DMS53 treated with DMSO at 0.1 percent for 48 hours (cell line): ENCODE results near the gene CEP41.
"Not testable (repeated sequence)": the region's sequence is repeated elsewhere in the genome, so short reads cannot be mapped to it uniquely, and the experiment has no call there.

Experiments
- DNase-seq: peaks from one replicate; lab custom pipeline; 2025; ENCODE audit not compliant: unreplicated experiment; lab: John Stamatoyannopoulos, UW

The CEP41 gene

DNA sequence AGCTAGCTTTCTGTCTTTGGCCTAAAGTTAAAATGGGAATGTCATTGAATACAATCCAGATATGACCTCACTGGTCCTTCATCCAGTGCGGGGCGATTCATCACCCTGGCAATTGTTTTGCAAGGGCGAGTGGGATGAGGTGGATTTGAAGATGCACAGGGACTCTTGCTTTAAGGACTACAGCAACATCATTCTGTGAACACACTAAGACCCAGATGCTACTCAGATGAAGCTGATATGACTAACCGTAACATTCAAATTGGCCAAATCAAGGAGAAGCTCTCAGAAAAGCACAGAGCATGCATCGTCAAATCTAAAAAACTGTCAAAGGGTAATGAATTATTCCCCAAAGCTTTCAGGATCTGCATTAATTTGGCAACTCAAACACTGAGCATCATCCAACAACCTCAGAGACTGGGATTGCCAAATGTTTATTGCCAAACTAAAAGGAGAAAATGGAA, 47.7 kb downstream of the CEP41 start:
- no peak for DNase-seq

DNA sequence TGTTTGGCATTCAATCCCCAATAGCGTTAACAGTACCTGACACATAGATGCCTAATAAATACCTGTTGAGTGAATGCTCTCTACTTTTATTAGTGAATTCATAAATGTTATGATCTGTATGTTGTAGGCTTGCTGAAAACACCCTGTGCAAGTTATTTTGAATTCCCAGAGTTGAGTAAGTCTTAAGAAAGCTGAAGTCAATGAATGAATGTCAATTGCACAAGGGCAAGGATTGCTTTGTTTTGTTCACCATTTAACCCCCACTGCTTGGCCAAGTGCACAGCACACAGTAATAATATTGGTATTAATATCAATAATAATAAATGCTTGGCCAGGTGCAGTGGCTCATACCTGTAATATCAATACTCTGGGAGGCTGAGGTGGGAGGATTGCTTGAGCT, 50.3 kb downstream of the CEP41 start:
- no peak for DNase-seq

DNA sequence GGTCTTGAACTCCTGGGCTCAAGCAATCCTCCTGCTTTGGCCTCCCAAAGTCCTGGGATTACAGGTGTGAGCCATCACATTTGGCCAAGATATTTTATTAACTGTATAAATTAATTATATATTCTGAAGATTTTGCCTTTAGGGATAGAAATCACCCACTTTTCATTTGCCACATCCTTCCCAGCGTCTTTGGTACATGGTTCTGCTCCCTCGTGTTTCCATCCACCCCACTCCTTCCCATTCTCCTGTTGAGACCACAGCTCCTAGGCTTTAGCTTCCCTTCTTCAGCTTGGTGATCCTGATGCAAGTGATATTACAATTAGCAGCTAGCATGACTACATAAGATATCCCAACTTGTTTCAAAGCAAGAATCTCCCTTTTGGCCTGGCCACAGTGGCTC, 52.1 kb downstream of the CEP41 start:
- DNase-seq = no peak

DNA sequence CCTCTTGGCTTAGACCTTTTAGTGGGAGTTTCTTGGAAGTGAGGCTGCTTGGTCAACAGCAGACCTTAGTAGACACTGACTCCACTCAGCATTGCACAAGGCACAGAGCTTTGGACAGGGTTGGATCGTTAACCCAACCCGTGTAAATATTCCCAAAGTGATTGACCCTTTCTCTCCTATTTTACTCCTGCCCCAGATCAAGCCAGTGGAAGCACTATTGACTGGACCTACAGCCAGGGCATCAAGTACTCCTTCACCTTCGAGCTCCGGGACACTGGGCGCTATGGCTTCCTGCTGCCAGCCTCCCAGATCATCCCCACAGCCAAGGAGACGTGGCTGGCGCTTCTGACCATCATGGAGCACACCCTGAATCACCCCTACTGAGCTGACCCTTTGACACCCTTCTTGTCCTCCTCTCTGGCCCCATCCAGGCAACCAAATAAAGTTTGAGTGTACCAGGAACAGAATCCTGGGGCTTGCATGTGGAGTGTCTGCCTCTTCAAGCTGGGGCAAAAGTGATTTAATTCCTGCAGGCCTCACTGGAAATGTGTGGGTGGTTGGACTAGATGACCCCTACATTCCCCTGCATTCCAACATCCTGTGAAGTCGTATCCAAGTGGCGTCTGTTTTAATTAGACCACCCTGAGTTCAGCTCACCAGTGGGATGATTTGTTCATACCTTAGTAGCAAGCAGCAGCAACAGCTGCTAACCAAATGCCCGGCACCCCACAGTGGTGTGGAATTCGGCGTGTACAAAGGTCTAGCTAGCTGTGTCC, 53.0 kb downstream of the CEP41 start:
- no peak for DNase-seq

DNA sequence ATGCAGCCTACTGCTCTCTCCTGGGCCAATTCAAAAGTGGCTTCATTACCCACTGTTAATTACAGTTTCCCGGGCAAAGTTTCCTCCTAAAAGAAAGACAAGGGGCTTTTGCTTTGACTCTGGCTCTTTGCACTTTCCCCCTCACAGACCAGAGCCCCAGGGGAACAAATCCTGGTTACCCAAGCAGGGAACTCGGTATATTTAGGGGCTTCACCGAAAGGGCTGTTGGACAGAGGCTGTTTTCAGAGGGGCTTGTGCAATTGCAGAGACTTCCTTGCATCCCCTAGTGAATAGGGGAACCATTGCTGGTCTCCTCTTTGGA, 53.5 kb downstream of the CEP41 start:
- DNase-seq = no peak

DNA sequence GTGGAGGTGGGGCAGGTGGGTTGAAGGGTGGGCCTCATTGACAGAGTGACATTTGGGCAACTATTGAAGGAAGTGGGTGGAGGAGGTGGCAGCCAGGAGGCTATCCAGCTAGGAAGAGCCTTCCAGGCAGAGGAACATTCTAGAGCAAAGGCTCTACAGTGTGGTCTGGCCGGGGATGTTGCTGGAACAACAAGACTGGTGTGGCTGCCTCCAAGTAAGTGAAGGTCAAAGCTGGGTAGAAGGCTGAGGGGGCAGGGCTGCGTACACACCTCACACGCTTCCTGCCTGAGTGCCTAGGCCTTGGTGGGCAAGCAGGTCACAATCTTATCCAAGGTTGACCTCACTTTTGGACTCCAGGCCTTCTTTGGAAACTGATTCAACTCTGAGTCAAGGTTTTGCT, 53.9 kb downstream of the CEP41 start:
- no peak for DNase-seq

DNA sequence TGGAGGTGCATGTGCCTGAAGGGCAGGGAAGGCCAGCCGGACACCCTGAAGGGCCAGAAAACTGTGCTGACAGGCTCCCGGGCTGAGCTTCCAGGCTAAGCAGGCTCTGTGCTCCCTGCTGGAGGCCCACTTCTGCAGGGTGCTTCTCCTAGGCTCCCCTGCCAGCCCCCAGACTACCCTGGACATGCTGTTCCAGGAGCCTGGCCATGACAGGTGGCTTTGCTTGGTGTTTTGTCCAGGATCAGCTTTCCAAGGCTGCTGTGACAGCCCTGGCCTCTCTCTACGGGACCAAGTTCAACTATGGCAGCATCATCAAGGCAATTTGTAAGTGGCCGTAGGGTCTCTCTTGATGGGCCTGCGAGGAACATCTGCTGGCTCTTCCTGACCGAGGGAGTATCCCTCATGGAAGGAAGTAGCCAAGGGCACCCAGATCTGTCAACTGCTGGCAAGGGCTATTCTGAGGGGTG, 55.2 kb downstream of the CEP41 start:
- no peak for DNase-seq

DNA sequence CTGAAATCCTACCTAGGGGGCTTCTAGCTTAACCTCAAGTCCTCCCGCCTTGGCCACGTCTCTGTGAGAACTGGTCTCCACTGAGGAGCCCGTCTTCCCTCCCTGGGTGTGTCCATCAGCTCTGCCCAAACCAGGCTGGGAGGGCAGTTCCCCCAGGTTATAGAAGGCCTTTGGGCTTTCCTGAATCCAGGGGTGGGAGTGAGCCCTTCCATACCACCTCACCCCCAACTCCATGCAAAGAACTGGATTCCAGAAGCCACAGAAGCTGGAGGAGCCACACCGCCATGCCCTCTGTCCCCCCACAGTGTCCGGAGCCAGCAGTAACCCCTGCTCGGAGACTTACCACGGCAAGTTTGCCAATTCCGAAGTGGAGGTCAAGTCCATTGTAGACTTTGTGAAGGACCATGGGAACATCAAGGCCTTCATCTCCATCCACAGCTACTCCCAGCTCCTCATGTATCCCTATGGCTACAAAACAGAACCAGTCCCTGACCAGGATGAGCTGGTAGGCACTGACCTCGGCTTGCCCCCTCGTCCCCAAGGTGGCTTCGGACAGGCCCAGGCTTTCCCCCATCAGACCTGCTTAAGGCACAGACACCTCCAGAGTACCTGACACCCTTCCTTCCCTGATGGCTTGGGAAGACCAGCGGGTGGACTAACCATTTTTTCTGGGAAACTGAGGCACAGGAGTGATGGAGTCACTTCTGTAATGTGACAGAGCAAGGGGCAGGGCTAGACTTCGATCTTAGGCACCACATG, 55.8 kb downstream of the CEP41 start:
- no peak for DNase-seq

DNA sequence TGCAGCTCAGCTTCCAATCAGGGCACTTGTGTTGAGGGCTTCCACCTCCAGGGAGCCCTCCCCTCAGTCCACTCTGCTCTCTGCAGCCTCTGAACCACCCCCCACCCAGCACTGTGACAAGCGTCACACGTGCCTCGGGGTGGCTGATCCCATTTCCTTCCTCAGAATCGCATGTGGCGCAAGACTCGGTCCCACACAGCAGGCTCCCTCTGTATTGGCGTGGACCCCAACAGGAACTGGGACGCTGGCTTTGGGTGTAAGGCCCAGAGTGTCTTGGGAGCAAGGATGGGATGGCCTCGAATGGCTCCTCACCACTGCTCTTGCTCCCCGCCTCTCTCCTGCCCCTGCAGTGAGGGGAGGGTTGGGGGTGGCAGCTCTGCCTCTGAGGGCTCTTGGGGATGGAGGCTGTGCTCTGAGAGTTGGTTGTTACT, 56.4 kb downstream of the CEP41 start:
- DNase-seq = no peak

DNA sequence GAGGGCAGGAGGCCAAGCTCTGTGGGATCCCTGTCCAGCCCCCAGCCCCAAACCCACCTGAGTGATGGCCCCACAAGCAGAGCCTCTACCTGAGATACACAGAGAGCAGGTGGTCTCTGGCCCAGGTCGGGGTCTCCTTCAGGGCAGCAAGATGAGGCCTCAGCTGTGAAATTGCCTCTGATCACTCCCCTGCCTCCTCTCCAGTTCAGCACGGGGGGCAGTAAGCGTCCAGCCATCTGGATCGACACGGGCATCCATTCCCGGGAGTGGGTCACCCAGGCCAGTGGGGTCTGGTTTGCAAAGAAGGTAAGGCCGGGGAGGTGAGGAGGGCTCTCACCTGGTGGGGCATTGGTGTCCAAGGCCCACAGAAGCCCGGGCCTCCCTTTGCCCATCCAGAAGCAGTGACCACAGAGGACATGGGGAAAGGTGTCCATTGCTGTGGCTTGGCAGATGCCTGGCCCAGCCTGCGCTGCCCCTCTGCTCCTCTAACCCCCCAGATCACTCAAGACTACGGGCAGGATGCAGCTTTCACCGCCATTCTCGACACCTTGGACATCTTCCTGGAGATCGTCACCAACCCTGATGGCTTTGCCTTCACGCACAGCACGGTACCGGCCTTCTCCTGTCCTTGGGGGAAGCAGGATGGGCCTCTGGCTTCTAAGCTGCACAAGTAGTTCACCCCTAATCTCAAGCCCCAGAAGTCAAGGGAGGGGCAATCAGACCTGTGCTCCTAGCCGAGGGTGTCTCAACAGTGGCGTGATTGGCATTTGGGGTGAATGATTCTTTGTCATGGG, 57.4 kb downstream of the CEP41 start:
- no peak for DNase-seq

DNA sequence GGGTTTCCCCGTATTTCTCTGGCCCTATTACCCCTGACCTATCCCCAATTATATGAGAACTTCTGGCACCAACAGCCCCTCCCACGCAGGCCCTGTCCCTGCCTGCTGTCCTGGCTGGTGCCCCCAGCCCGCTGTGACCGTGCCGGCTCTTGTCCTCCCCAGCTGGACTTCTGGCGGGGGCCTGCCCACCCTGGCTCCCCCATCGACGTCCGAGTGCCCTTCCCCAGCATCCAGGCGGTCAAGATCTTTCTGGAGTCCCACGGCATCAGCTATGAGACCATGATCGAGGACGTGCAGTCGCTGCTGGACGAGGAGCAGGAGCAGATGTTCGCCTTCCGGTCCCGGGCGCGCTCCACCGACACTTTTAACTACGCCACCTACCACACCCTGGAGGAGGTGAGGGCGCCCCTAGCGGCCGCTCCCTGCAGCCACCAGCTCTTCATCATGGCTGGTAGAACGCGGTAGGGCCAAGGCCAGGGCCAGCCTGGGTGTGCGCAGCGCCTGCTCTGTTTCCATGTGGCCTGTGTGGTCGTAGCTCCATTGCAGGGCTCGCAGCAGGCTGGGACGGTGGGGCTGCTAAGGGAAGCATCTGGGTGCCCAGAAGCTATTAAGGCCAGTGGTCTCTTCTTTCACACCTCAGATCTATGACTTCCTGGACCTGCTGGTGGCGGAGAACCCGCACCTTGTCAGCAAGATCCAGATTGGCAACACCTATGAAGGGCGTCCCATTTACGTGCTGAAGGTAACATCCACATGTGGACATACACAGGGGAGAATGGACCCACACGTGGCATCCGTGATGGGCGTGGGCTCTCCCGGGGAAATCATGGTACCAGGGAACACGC, 59.1 kb downstream of the CEP41 start:
- DNase-seq = no peak

DNA sequence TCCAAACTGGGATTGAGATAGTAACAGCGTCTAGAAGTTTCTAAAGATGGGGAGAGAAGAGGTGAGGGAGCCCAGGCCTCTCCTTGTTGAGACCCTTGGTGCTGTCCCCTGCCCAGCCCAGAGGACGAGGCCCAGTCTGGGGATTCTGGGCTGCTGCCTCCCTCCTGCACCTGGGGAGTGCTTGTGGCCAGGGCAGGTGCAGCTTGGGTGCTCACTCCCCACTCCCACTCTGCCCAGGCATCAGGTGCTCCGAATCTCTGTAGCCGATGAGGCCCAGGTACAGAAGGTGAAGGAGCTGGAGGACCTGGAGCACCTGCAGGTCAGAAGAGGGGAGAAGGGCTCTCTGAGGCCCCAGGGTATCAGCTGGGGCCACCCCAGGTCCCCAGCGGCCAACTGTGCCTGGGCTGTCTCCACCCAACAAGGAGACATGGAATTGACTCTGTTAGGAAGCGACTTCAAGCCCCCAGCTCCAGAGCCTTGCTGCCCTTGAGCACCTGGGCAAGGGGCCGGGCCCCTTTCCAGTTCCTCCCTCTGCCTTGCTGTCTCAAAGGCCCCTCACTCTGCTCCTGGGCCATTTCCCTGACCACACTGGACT, 59.9 kb downstream of the CEP41 start:
- no peak for DNase-seq

DNA sequence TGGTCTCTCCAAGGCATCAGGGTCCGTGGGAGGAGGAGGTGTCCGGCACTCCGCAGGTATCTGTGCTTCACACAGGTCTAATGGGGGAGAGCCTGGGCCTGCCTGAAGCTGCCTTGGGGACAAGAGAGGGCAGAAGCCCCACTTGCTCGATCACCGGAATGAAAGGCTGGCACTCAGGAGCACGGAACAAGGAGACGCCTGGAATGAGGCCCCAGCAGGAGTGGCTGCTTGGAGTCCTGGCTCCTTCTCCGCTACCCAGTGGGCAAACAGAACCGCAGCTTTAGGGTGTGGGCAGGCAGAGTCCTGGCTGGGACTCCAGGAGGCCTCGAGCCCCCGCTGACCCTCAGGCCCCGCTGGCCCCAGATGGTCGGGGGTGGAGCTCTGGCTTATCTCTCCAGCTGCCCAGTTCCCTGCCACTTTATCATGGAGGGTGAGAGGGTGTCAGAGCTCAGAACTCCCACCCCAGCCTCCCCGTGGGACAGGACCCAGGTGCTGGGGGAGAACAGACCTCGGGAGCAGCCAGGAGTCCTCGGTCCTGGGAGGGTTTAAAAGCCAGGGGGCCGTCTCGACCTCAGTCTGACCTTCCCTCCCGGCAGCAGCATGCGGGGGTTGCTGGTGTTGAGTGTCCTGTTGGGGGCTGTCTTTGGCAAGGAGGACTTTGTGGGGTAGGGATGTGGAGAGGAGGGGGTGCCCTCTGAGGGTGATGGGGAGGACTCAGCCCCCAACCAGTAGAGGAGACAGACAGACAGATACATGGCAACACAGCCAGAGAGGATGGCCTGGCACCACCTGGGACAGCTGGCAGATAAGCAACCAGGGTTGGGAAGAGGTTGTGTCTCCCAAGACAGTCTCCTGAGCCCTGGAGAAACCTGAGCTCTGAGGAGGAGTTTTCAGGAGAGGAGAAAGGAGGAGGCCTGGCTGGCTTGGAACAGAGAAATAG, 60.6 kb downstream of the CEP41 start, which contains the start of gene CPA1:
Gene CPA1 (plus strand): TSS at position 574 of the 940 bp plus-strand sequence. CDS start 27 bp downstream, at position 601.
- DNase-seq = no peak

DNA sequence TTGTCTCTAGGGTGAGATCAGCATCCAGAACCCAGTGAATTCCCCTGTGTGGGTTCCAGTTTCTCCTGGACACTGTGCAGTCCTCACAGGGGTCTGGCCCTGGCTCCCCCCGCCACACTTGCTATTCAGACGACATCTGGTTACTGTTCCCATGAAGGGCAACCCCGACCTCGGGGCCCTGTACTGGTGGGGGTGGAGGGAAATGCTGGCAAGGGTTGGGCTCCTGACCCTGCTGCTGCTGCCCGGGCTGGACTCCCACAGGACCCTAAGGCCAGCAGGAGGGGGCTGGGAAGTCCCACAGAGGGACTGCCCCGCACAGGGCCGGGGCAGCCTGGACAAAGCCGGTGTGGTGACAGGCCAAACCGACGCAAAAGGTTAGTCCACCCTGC, 61.3 kb downstream of the CEP41 start:
- DNase-seq = no peak

DNA sequence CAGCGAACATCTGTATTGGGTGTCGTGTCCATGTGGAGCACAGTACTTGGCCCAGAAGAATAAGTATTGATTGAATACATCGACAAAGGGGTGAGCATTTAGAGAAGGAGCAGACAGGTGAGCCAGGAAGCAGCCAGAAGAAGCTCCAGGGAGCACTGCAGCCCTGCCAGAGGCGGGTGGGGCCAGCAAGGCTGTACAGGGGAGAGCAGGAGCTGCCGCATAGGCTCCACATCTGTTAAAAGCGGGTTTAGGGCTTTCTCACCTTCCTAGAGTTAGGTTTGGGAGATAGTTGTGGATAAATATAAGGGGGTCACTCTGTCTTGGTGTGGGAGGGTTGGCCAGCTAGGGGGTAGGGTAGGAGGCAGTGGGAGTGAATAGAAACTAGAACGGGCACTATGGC, 61.8 kb downstream of the CEP41 start:
- DNase-seq = no peak

DNA sequence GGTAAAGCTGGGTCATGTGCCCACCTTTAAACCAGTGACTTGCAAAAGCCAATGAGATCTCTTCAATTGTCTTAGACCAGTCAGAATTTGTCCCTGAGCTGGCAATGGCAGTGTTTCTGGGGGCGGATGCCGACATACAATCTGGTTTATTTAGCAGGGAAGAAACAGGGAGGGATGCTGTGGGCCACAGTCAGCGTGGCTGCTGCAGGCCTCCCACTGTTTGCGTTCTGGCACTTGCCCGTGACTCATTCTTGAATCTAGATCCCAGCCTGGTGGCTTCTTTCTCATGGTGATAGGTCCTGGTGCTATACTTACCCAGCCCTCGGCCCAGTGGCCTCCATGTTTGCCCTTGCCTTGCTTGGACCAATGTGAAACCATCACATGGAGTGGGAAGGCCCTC, 63.6 kb downstream of the CEP41 start:
- DNase-seq = no peak

DNA sequence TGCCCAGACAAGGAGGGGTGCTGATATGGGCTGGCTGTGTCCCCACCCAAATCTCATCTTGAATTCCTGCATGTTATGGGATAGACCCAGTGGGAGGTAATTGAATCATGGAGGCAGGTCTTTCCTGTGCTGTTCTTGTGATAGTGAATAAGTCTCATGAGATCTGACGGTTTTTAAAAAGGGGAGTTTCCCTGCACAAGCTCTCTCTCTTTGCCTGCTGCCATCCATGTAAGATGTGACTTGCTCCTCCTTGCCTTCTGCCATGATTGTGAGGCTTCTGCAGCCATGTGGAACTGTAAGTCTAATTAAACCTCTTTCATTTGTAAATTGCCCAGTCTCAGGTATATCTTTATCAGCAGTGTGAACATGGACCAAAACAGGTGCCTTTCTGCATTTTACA, 64.4 kb downstream of the CEP41 start:
- not testable (repeated sequence) for DNase-seq

DNA sequence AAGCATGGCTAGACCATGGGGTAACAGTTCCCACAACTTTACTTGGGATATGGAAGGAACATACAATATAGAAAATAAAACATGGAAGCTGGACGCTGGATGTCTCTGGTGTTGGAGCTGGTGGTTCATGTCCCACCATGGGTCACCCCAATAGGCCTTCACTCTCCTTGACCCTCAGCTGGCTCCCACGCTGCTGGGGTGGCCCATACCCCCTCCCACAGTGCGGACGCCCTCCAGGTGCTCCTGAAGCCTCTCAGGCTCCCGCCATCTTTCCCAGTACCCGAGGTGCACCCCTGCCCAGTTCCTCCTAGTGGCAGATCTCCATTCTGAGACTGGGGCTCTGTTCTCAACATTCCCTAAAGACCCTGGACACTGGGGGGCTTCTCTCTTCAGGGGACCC, 66.3 kb downstream of the CEP41 start:
- DNase-seq = no peak
